ENCODE data around the gene AIG1.
A peak's percentile ranks its signal among the peaks of the same experiment; 100 is the strongest.
"Not testable (repeated sequence)": the region's sequence is repeated elsewhere in the genome, so short reads cannot be mapped to it uniquely, and the experiment has no call there.

Gene AIG1

GRCh38 chr6:143229400-143229799 is 168.7 kb downstream of the AIG1 start:
- no peak for DNase-seq (ENCODE audit: low read depth in 2 of 2)

GRCh38 chr6:143232849-143233248 is 172.2 kb downstream of the AIG1 start:
- DNase-seq (ENCODE audit: low read depth in 2 of 2): no peak

GRCh38 chr6:143233554-143234285 is 173.0 kb downstream of the AIG1 start:
- no peak for DNase-seq (ENCODE audit: low read depth in 2 of 2)

- DNase-seq (ENCODE audit: low read depth in 2 of 2): no peak
Measured at GRCh38 chr6:143234734-143235133, 174.0 kb downstream of the AIG1 start.

GRCh38 chr6:143236151-143236798 is 175.6 kb downstream of the AIG1 start:
- DNase-seq (ENCODE audit: low read depth in 2 of 2): no peak

- DNase-seq (ENCODE audit: low read depth in 2 of 2): no peak
Measured at GRCh38 chr6:143238306-143238705, 177.6 kb downstream of the AIG1 start.

GRCh38 chr6:143241111-143241510 is 180.4 kb downstream of the AIG1 start:
- DNase-seq (ENCODE audit: low read depth in 2 of 2): no peak

- no peak for DNase-seq (ENCODE audit: low read depth in 2 of 2)
Measured at GRCh38 chr6:143241911-143242310, 181.2 kb downstream of the AIG1 start.

GRCh38 chr6:143243786-143244185 is 183.1 kb downstream of the AIG1 start:
- no peak for DNase-seq (ENCODE audit: low read depth in 2 of 2)

- DNase-seq (ENCODE audit: low read depth in 2 of 2): no peak
Measured at GRCh38 chr6:143245656-143246055, 185.0 kb downstream of the AIG1 start.

- not testable (repeated sequence) for DNase-seq (ENCODE audit: low read depth in 2 of 2)
Measured at GRCh38 chr6:143246166-143246775, 185.6 kb downstream of the AIG1 start.

- DNase-seq (ENCODE audit: low read depth in 2 of 2): no peak
Measured at GRCh38 chr6:143247586-143247985, 186.9 kb downstream of the AIG1 start.

- DNase-seq (ENCODE audit: low read depth in 2 of 2): peak; percentile 22 to 36
Measured at GRCh38 chr6:143248359-143248758, 187.7 kb downstream of the AIG1 start.

GRCh38 chr6:143251288-143251687 is 190.6 kb downstream of the AIG1 start:
- DNase-seq (ENCODE audit: low read depth in 2 of 2): no peak

GRCh38 chr6:143252961-143253360 is 192.3 kb downstream of the AIG1 start:
- no peak for DNase-seq (ENCODE audit: low read depth in 2 of 2)

GRCh38 chr6:143253586-143253985 is 192.9 kb downstream of the AIG1 start:
- DNase-seq (ENCODE audit: low read depth in 2 of 2): no peak

- DNase-seq (ENCODE audit: low read depth in 2 of 2): no peak
Measured at GRCh38 chr6:143258945-143259344, 198.3 kb downstream of the AIG1 start.

GRCh38 chr6:143260857-143261256 is 200.2 kb downstream of the AIG1 start:
- DNase-seq (ENCODE audit: low read depth in 2 of 2): no peak

- no peak for DNase-seq (ENCODE audit: low read depth in 2 of 2)
Measured at GRCh38 chr6:143261899-143262436, 201.3 kb downstream of the AIG1 start.

GRCh38 chr6:143262859-143263258 is 202.2 kb downstream of the AIG1 start:
- no peak for DNase-seq (ENCODE audit: low read depth in 2 of 2)

GRCh38 chr6:143264379-143264778 is 203.7 kb downstream of the AIG1 start:
- no peak for DNase-seq (ENCODE audit: low read depth in 2 of 2)

- DNase-seq (ENCODE audit: low read depth in 2 of 2): no peak
Measured at GRCh38 chr6:143264986-143265764, 204.5 kb downstream of the AIG1 start.

All from stimulated activated CD8-positive, alpha-beta memory T cell treated with anti-CD3 and anti-CD28 coated beads, Interleukin-15, amount 100 ng/mL, for 48 hours (primary cell).